ENCODE data around the gene PCDH9.
"Not testable (repeated sequence)": the region's sequence is repeated elsewhere in the genome, so short reads cannot be mapped to it uniquely, and the experiment has no call there.

The PCDH9 gene

GRCh38 chr13:66657165-66657881 is 572.8 kb downstream of the PCDH9 start:
- peak; percentile 48 for DNase-seq (ENCODE audit: low read depth)

- no peak for DNase-seq (ENCODE audit: low read depth)
These were observed 574.2 kb downstream of the PCDH9 start for GRCh38 chr13:66655847-66656454.

- no peak for DNase-seq (ENCODE audit: low read depth)
These were observed 585.2 kb downstream of the PCDH9 start for GRCh38 chr13:66644855-66645460.

- no peak for DNase-seq (ENCODE audit: low read depth)
These were observed 589.9 kb downstream of the PCDH9 start for GRCh38 chr13:66640231-66640630.

- no peak for DNase-seq (ENCODE audit: low read depth)
These were observed 591.1 kb downstream of the PCDH9 start for GRCh38 chr13:66639044-66639443.

GRCh38 chr13:66635526-66635925 is 594.6 kb downstream of the PCDH9 start:
- DNase-seq (ENCODE audit: low read depth): no peak

GRCh38 chr13:66634384-66634783 is 595.8 kb downstream of the PCDH9 start:
- no peak for DNase-seq (ENCODE audit: low read depth)

- no peak for DNase-seq (ENCODE audit: low read depth)
These were observed 602.6 kb downstream of the PCDH9 start for GRCh38 chr13:66627512-66627911.

- no peak for DNase-seq (ENCODE audit: low read depth)
These were observed 605.8 kb downstream of the PCDH9 start for GRCh38 chr13:66624302-66624701.

- no peak for DNase-seq (ENCODE audit: low read depth)
These were observed 606.9 kb downstream of the PCDH9 start for GRCh38 chr13:66623129-66623820.

GRCh38 chr13:66621906-66622447 is 608.2 kb downstream of the PCDH9 start:
- not testable (repeated sequence) for DNase-seq (ENCODE audit: low read depth)

- DNase-seq (ENCODE audit: low read depth): no peak
These were observed 611.4 kb downstream of the PCDH9 start for GRCh38 chr13:66618702-66619101.

GRCh38 chr13:66617786-66618185 is 612.4 kb downstream of the PCDH9 start:
- no peak for DNase-seq (ENCODE audit: low read depth)

GRCh38 chr13:66612983-66613382 is 617.2 kb downstream of the PCDH9 start:
- DNase-seq (ENCODE audit: low read depth): no peak

- no peak for DNase-seq (ENCODE audit: low read depth)
These were observed 643.6 kb downstream of the PCDH9 start for GRCh38 chr13:66586489-66586888.

- DNase-seq (ENCODE audit: low read depth): no peak
These were observed 644.4 kb downstream of the PCDH9 start for GRCh38 chr13:66585669-66586203.

GRCh38 chr13:66581675-66582074 is 648.5 kb downstream of the PCDH9 start:
- no peak for DNase-seq (ENCODE audit: low read depth)

GRCh38 chr13:66578305-66578704 is 651.8 kb downstream of the PCDH9 start:
- DNase-seq (ENCODE audit: low read depth): no peak

- no peak for DNase-seq (ENCODE audit: low read depth)
These were observed 652.8 kb downstream of the PCDH9 start for GRCh38 chr13:66577358-66577757.

GRCh38 chr13:66576381-66576780 is 653.8 kb downstream of the PCDH9 start:
- no peak for DNase-seq (ENCODE audit: low read depth)

GRCh38 chr13:66574606-66575005 is 655.5 kb downstream of the PCDH9 start:
- peak; percentile 15 for DNase-seq (ENCODE audit: low read depth)

- DNase-seq (ENCODE audit: low read depth): no peak
These were observed 662.1 kb downstream of the PCDH9 start for GRCh38 chr13:66567899-66568612.

Data from HS-27A (cell line).